Endometrial microvascular endothelial cells (primary cell): ENCODE data around the gene SOWAHD. TPM values are rescaled to one million over a fixed set of nuclear protein-coding genes. Genes with fewer than 3 reads are reported as not detected.
"Not testable (repeated sequence)": the region's sequence is repeated elsewhere in the genome, so short reads cannot be mapped to it uniquely, and the experiment has no call there.

ENCODE experiments used
- in situ Hi-C: cut with HindIII; loops from 2 replicates; pipeline ENCODE4 v1.10.0; 2017; ENCODE audit warnings: low sequenced_read_pairs, low pct_unique_long_range_greater_than_20kb; ENCODE audit errors: inconsistent ontology term
- total RNA-seq: library from RNA; depleted of rRNA; stranded (reverse); fragments of >200 nt; gene quantifications from one replicate; pipeline ENCODE4 v1.2.3, GENCODE V29; 2015; ENCODE audit errors: inconsistent ontology term

SOWAHD gene
- total RNA-seq, 1 donor from 2014 or later: not detected

- in situ Hi-C loops: no loop called here
Measured at GRCh38 chrX:119801253-119802221, 43.1 kb downstream of the SOWAHD start.

- in situ Hi-C loops: no loop called here
Measured at GRCh38 chrX:119802546-119802945, 44.2 kb downstream of the SOWAHD start.

- in situ Hi-C loops: not testable (repeated sequence)
Measured at GRCh38 chrX:119808461-119808860, 50.1 kb downstream of the SOWAHD start.

GRCh38 chrX:119809185-119809666 is 50.8 kb downstream of the SOWAHD start:
- in situ Hi-C loops: no loop called here

Other genes with a start within 250 kb of the SOWAHD start
- gene STEEP1, start 193.2 kb upstream of the SOWAHD start, total RNA-seq: 25.3 TPM
- gene UBE2A, start 184.0 kb upstream of the SOWAHD start, total RNA-seq: 65.4 TPM
- 6.0 TPM for gene NKRF, start 152.2 kb upstream of the SOWAHD start, total RNA-seq
- 15.0 TPM for gene SEPTIN6, start 65.4 kb upstream of the SOWAHD start, total RNA-seq
- gene RPL39, start 33.0 kb downstream of the SOWAHD start, total RNA-seq: 7,033 TPM
- gene UPF3B, start 94.4 kb downstream of the SOWAHD start, total RNA-seq: 2.2 TPM
- gene RNF113A, start 113.1 kb downstream of the SOWAHD start, total RNA-seq: 13.6 TPM
- 54.9 TPM for gene NDUFA1, start 113.2 kb downstream of the SOWAHD start, total RNA-seq
- gene AKAP14, start 137.3 kb downstream of the SOWAHD start, total RNA-seq: not detected
- gene NKAP, start 185.2 kb downstream of the SOWAHD start, total RNA-seq: 2.4 TPM